ENCODE results near the gene GPR55.

DNA sequence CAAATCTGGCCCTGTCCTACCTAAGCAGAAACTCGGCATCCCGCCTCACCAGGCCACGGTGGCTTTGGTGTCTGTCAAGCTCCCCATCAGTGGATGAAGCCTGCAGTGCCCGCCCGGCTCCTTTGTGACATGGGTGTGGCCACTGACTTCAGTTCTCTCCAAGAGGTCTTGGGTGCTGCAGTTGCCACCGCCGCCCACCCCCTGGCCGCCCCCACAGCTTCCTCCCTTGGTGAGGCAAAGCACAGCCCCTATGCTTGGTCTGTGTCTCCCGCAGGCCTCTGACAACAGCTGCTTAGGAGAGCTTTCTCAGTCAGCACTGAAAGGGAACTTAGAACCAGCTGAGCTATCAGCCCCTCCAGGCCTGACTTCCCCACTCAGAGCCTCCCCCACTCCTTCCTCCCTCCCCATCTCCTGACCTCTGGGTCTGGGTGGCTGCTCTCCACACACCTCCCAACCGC lies 22.9 kb upstream of the GPR55 start:
- TF ChIP-seq CEBPB (IDR thresholded peaks at IDR 0.05; ENCODE audit: low read depth) (no peak), EZH2phosphoT487 (IDR thresholded peaks at IDR 0.05; ENCODE audit: borderline replicate concordance) (no peak), EZH2 (IDR thresholded peaks at IDR 0.05) (no peak)

All from HCT116 (cell line).